ENCODE measurements around the gene PKHD1.

The PKHD1 gene

GRCh38 chr6:51887859-51888258 lies 199.6 kb downstream of the PKHD1 start:
- no peak overlapping the region for H3K4me3 ChIP-seq (replicated peaks; ENCODE audit: insufficient read depth, low read length)
- no peak for TF ChIP-seq SPI1 (IDR thresholded peaks at IDR 0.05; ENCODE audit: borderline replicate concordance, low read depth)
- TF ChIP-seq POLR2AphosphoS5 (IDR thresholded peaks at IDR 0.05; ENCODE audit: low read depth): no peak
- no peak for TF ChIP-seq REST (IDR thresholded peaks at IDR 0.05; ENCODE audit: insufficient replicate concordance, low read depth)
- no peak for TF ChIP-seq CTCF (IDR thresholded peaks at IDR 0.05; ENCODE audit: insufficient read depth, low read length)
- TF ChIP-seq GABPA (IDR thresholded peaks at IDR 0.05; ENCODE audit: low read depth): no peak

GRCh38 chr6:51885957-51886356 lies 201.5 kb downstream of the PKHD1 start:
- Histone ChIP-seq H3K27me3 (ENCODE audit: insufficient read depth, poor library complexity, severe bottlenecking) (no peaks in the 10 kb centered on the region), H3K4me3 (replicated peaks; ENCODE audit: insufficient read depth, low read length) (no peak overlapping the region), H3K27ac (replicated peaks) (no peak overlapping the region)
- TF ChIP-seq REST (IDR thresholded peaks at IDR 0.05; ENCODE audit: insufficient replicate concordance, low read depth) (no peak), CTCF (IDR thresholded peaks at IDR 0.05; ENCODE audit: insufficient read depth, low read length) (no peak), SPI1 (IDR thresholded peaks at IDR 0.05; ENCODE audit: borderline replicate concordance, low read depth) (no peak), POLR2AphosphoS5 (IDR thresholded peaks at IDR 0.05; ENCODE audit: low read depth) (no peak)
- no peak for DNase-seq (ENCODE audit: low read depth in 1 of 2, low spot score in 1 of 2)

More at GRCh38 chr6:51887859-51888258, 199.6 kb downstream of the PKHD1 start:
- Histone ChIP-seq H3K27ac (replicated peaks) (no peak overlapping the region), H3K27me3 (ENCODE audit: insufficient read depth, poor library complexity, severe bottlenecking) (no peaks in the 10 kb centered on the region)
- DNase-seq (ENCODE audit: low read depth in 1 of 2, low spot score in 1 of 2): no peak

GRCh38 chr6:51868591-51869355 lies 218.6 kb downstream of the PKHD1 start:
- Histone ChIP-seq H3K4me3 (replicated peaks; ENCODE audit: insufficient read depth, low read length) (no peak overlapping the region), H3K27me3 (ENCODE audit: insufficient read depth, poor library complexity, severe bottlenecking) (no peaks in the 10 kb centered on the region), H3K27ac (replicated peaks) (no peak overlapping the region)
- TF ChIP-seq SPI1 (IDR thresholded peaks at IDR 0.05; ENCODE audit: borderline replicate concordance, low read depth) (no peak), REST (IDR thresholded peaks at IDR 0.05; ENCODE audit: insufficient replicate concordance, low read depth) (no peak), POLR2AphosphoS5 (IDR thresholded peaks at IDR 0.05; ENCODE audit: low read depth) (no peak), GABPA (IDR thresholded peaks at IDR 0.05; ENCODE audit: low read depth) (no peak)
- no peak for DNase-seq (ENCODE audit: low read depth in 1 of 2, low spot score in 1 of 2)

All from HL-60 (cell line).